ENCODE results near the gene SECISBP2.

The SECISBP2 gene

GRCh38 chr9:89394412-89394811 lies 76.1 kb downstream of the SECISBP2 start:
- no peaks in the 10 kb centered on the region for H3K9me3 ChIP-seq (ENCODE audit: severe bottlenecking)
- no peak overlapping the region for H3K4me3 ChIP-seq (ENCODE audit: severe bottlenecking)
- H3K4me1 ChIP-seq (ENCODE audit: insufficient read depth, poor library complexity, severe bottlenecking): no peaks in the 10 kb centered on the region
- ATAC-seq (ENCODE audit: low read depth): no peak
- DNase-seq (ENCODE audit: low spot score): no peak
- no peak overlapping the region for H3K27ac ChIP-seq (ENCODE audit: poor library complexity, severe bottlenecking)
- H3K36me3 ChIP-seq (ENCODE audit: low read depth): no peaks in the 10 kb centered on the region
- no peaks in the 10 kb centered on the region for H3K27me3 ChIP-seq (ENCODE audit: insufficient read depth, poor library complexity, severe bottlenecking)
- no peak for TF ChIP-seq CTCF (IDR thresholded peaks at IDR 0.05; ENCODE audit: poor library complexity, severe bottlenecking)

- ATAC-seq (ENCODE audit: low read depth) (no peak), DNase-seq (ENCODE audit: low spot score) (no peak)
- H3K4me1 ChIP-seq (ENCODE audit: insufficient read depth, poor library complexity, severe bottlenecking): no peaks in the 10 kb centered on the region
- no peaks in the 10 kb centered on the region for H3K9me3 ChIP-seq (ENCODE audit: severe bottlenecking)
- H3K36me3 ChIP-seq (ENCODE audit: low read depth): no peaks in the 10 kb centered on the region
- no peaks in the 10 kb centered on the region for H3K27me3 ChIP-seq (ENCODE audit: insufficient read depth, poor library complexity, severe bottlenecking)
- H3K4me3 ChIP-seq (ENCODE audit: severe bottlenecking): no peak overlapping the region
- no peak overlapping the region for H3K27ac ChIP-seq (ENCODE audit: poor library complexity, severe bottlenecking)
- no peak for TF ChIP-seq CTCF (IDR thresholded peaks at IDR 0.05; ENCODE audit: poor library complexity, severe bottlenecking)
These were observed 77.8 kb downstream of the SECISBP2 start for GRCh38 chr9:89395931-89396710.

- Histone ChIP-seq H3K27me3 (ENCODE audit: insufficient read depth, poor library complexity, severe bottlenecking) (no peaks in the 10 kb centered on the region), H3K4me1 (ENCODE audit: insufficient read depth, poor library complexity, severe bottlenecking) (no peaks in the 10 kb centered on the region), H3K27ac (ENCODE audit: poor library complexity, severe bottlenecking) (no peak overlapping the region), H3K9me3 (ENCODE audit: severe bottlenecking) (no peaks in the 10 kb centered on the region), H3K36me3 (ENCODE audit: low read depth) (no peaks in the 10 kb centered on the region), H3K4me3 (ENCODE audit: severe bottlenecking) (no peak overlapping the region)
- no peak for TF ChIP-seq CTCF (IDR thresholded peaks at IDR 0.05; ENCODE audit: poor library complexity, severe bottlenecking)
- ATAC-seq (ENCODE audit: low read depth) (no peak), DNase-seq (ENCODE audit: low spot score) (no peak)
These were observed 79.2 kb downstream of the SECISBP2 start for GRCh38 chr9:89397471-89397870.

GRCh38 chr9:89398621-89399020 lies 80.3 kb downstream of the SECISBP2 start:
- H3K4me3 ChIP-seq (ENCODE audit: severe bottlenecking): no peak overlapping the region
- no peaks in the 10 kb centered on the region for H3K36me3 ChIP-seq (ENCODE audit: low read depth)
- H3K27me3 ChIP-seq (ENCODE audit: insufficient read depth, poor library complexity, severe bottlenecking): no peaks in the 10 kb centered on the region
- no peaks in the 10 kb centered on the region for H3K4me1 ChIP-seq (ENCODE audit: insufficient read depth, poor library complexity, severe bottlenecking)
- H3K9me3 ChIP-seq (ENCODE audit: severe bottlenecking): no peaks in the 10 kb centered on the region
- no peak for TF ChIP-seq CTCF (IDR thresholded peaks at IDR 0.05; ENCODE audit: poor library complexity, severe bottlenecking)
- H3K27ac ChIP-seq (ENCODE audit: poor library complexity, severe bottlenecking): no peak overlapping the region
- DNase-seq (ENCODE audit: low spot score): no peak
- no peak for ATAC-seq (ENCODE audit: low read depth)

- no peak overlapping the region for H3K27ac ChIP-seq (ENCODE audit: poor library complexity, severe bottlenecking)
- H3K4me3 ChIP-seq (ENCODE audit: severe bottlenecking): no peak overlapping the region
- no peak for TF ChIP-seq CTCF (IDR thresholded peaks at IDR 0.05; ENCODE audit: poor library complexity, severe bottlenecking)
- H3K27me3 ChIP-seq (ENCODE audit: insufficient read depth, poor library complexity, severe bottlenecking): no peaks in the 10 kb centered on the region
- H3K9me3 ChIP-seq (ENCODE audit: severe bottlenecking): no peaks in the 10 kb centered on the region
- H3K4me1 ChIP-seq (ENCODE audit: insufficient read depth, poor library complexity, severe bottlenecking): no peaks in the 10 kb centered on the region
- DNase-seq (ENCODE audit: low spot score): no peak
- no peak for ATAC-seq (ENCODE audit: low read depth)
- H3K36me3 ChIP-seq (ENCODE audit: low read depth): no peaks in the 10 kb centered on the region
These were observed 82.3 kb downstream of the SECISBP2 start for GRCh38 chr9:89400403-89401116.

Measured in RWPE2 (cell line).